ENCODE measurements around the gene SDK1. TPM values are rescaled to one million over a fixed set of nuclear protein-coding genes. Genes with fewer than 3 reads are reported as not detected.

The SDK1 gene
- total RNA-seq, 2 donors from 2014 or later = 4.8 to 13.2 TPM

GRCh38 chr7:3544202-3544601 is 243.2 kb downstream of the SDK1 start:
- Histone ChIP-seq H3K36me3 (no peaks in the 10 kb centered on the region), H3K27me3 (replicated peaks; ENCODE audit: insufficient read depth) (no peaks in the 10 kb centered on the region), H3K27ac (no peak overlapping the region), H3K4me3 (no peak overlapping the region), H3K4me1 (replicated peaks) (no peaks in the 10 kb centered on the region), H3K9me3 (no peaks in the 10 kb centered on the region)
- WGBS = 86% methylated on average over 5 of the region's 5 CpGs
- no peak for DNase-seq (ENCODE audit: low spot score)
- TF ChIP-seq CTCF (IDR thresholded peaks at IDR 0.05) (no peak), POLR2A (IDR thresholded peaks at IDR 0.05) (no peak), POLR2AphosphoS5 (IDR thresholded peaks at IDR 0.05) (no peak)
- intact Hi-C loops (cut with DNase I) = no loop called here

- Histone ChIP-seq H3K36me3 (no peaks in the 10 kb centered on the region), H3K4me3 (no peak overlapping the region), H3K9me3 (no peaks in the 10 kb centered on the region), H3K4me1 (replicated peaks) (no peaks in the 10 kb centered on the region), H3K27me3 (replicated peaks; ENCODE audit: insufficient read depth) (no peaks in the 10 kb centered on the region), H3K27ac (no peak overlapping the region)
- intact Hi-C loops (cut with DNase I) = no loop called here
- TF ChIP-seq POLR2A (IDR thresholded peaks at IDR 0.05) (no peak), POLR2AphosphoS5 (IDR thresholded peaks at IDR 0.05) (no peak), CTCF (IDR thresholded peaks at IDR 0.05) (no peak)
- WGBS = 39% methylated on average over 4 of the region's 4 CpGs
- DNase-seq (ENCODE audit: low spot score) = no peak
Measured at GRCh38 chr7:3548815-3549214, 247.8 kb downstream of the SDK1 start.

GRCh38 chr7:3549601-3550000 is 248.5 kb downstream of the SDK1 start:
- WGBS = 19% methylated on average over 2 of the region's 2 CpGs
- intact Hi-C loops (cut with DNase I) = no loop called here
- Histone ChIP-seq H3K9me3 (no peaks in the 10 kb centered on the region), H3K27me3 (replicated peaks; ENCODE audit: insufficient read depth) (no peaks in the 10 kb centered on the region), H3K27ac (no peak overlapping the region), H3K4me1 (replicated peaks) (no peaks in the 10 kb centered on the region), H3K36me3 (no peaks in the 10 kb centered on the region), H3K4me3 (no peak overlapping the region)
- DNase-seq (ENCODE audit: low spot score) = no peak
- TF ChIP-seq POLR2AphosphoS5 (IDR thresholded peaks at IDR 0.05) (no peak), CTCF (IDR thresholded peaks at IDR 0.05) (no peak), POLR2A (IDR thresholded peaks at IDR 0.05) (no peak)

- H3K4me1 ChIP-seq (replicated peaks) = no peaks in the 10 kb centered on the region
- no peak overlapping the region for H3K27ac ChIP-seq
- WGBS = 53% methylated on average over 6 of the region's 6 CpGs
- no peaks in the 10 kb centered on the region for H3K27me3 ChIP-seq (replicated peaks; ENCODE audit: insufficient read depth)
- TF ChIP-seq CTCF (IDR thresholded peaks at IDR 0.05) (no peak), POLR2A (IDR thresholded peaks at IDR 0.05) (no peak), POLR2AphosphoS5 (IDR thresholded peaks at IDR 0.05) (no peak)
- no peak overlapping the region for H3K4me3 ChIP-seq
- H3K9me3 ChIP-seq = no peaks in the 10 kb centered on the region
- DNase-seq (ENCODE audit: low spot score) = no peak
- H3K36me3 ChIP-seq = no peaks in the 10 kb centered on the region
- intact Hi-C loops (cut with DNase I) = no loop called here
Measured at GRCh38 chr7:3551536-3551935, 250.5 kb downstream of the SDK1 start.

GRCh38 chr7:3552499-3552898 is 251.4 kb downstream of the SDK1 start:
- 96% methylated on average over 1 of the region's 1 CpG for WGBS
- intact Hi-C loops (cut with DNase I) = no loop called here

More at GRCh38 chr7:3552499-3552898, 251.4 kb downstream of the SDK1 start:
- Histone ChIP-seq H3K4me1 (replicated peaks) (no peaks in the 10 kb centered on the region), H3K27me3 (replicated peaks; ENCODE audit: insufficient read depth) (no peaks in the 10 kb centered on the region), H3K9me3 (no peaks in the 10 kb centered on the region), H3K36me3 (no peaks in the 10 kb centered on the region), H3K4me3 (no peak overlapping the region), H3K27ac (no peak overlapping the region)
- DNase-seq (ENCODE audit: low spot score) = no peak
- TF ChIP-seq POLR2A (IDR thresholded peaks at IDR 0.05) (no peak), CTCF (IDR thresholded peaks at IDR 0.05) (no peak), POLR2AphosphoS5 (IDR thresholded peaks at IDR 0.05) (no peak)
